ENCODE measurements around the gene HES2.

- TF ChIP-seq POLR2AphosphoS5 (IDR thresholded peaks at IDR 0.05; ENCODE audit: borderline replicate concordance, low read depth, low read length) = no peak
- TF ChIP-seq EZH2 (IDR thresholded peaks at IDR 0.05) = no peak
- TF ChIP-seq FOXP2 (optimal IDR thresholded peaks at IDR 0.05; ENCODE audit: control extremely low read depth, extremely low read length, insufficient read depth) = no peak
Measured at GRCh38 chr1:6464915-6465314, 45.2 kb upstream of the HES2 start.

Measured in SK-N-MC (cell line).